Upper lobe of left lung (tissue), 6 donors: Measurements from ENCODE around the gene MED29. TPM values are rescaled to one million over a fixed set of nuclear protein-coding genes. Genes with fewer than 3 reads are reported as not detected.

Source experiments
- ATAC-seq, 2 donors: fragments of 200-7000 bp; cut with Tn5 transposase; one replicate each; pipeline ENCODE4 v1.9.1; 2022; ENCODE audit warnings: mild to moderate bottlenecking in 2 of 2, moderate library complexity in 2 of 2; ENCODE audit not compliant: low FRiP score in 2 of 2
- DNase-seq, 2 donors: peaks; one replicate each; pipeline ENCODE4 v3.0.0-alpha.2; 2019 to 2020
- H3K27ac ChIP-seq, 4 donors: fragments of 200-600 bp; sonication (generic); one replicate each; pipeline ENCODE4 v1.5.1; 2016 to 2019
- H3K27me3 ChIP-seq, 4 donors: fragments of 200-600 bp; sonication (generic); one replicate each; pipeline ENCODE4 v1.5.1; 2017 to 2019
- H3K36me3 ChIP-seq, 4 donors: fragments of 200-600 bp; sonication (generic); one replicate each; pipeline ENCODE4 v1.5.1; 2016 to 2019
- H3K4me1 ChIP-seq, 4 donors: fragments of 200-600 bp; sonication (generic); one replicate each; pipeline ENCODE4 v1.5.1; 2018 to 2019
- H3K4me3 ChIP-seq, 4 donors: fragments of 200-600 bp; sonication (generic); one replicate each; pipeline ENCODE4 v1.5.1; 2017 to 2019; ENCODE audit warnings: mild to moderate bottlenecking in 2 of 4, moderate library complexity in 1 of 4
- H3K9me3 ChIP-seq, 4 donors: fragments of 200-600 bp; sonication (generic); one replicate each; pipeline ENCODE4 v1.5.1; 2018 to 2019
- EP300 ChIP-seq, 4 donors: sonication (generic); formaldehyde crosslinking; IDR thresholded peaks; one replicate each; pipeline ENCODE4 v1.5.1; 2017; ENCODE audit warnings: antibody characterized with exemption in 4 of 4, control low read depth in 2 of 4
- POLR2A ChIP-seq, 4 donors: fragments of 450-650 bp; IDR thresholded peaks; one replicate each; pipeline ENCODE4 v1.5.1; 2016 to 2017; ENCODE audit warnings: antibody characterized with exemption in 4 of 4, mild to moderate bottlenecking in 2 of 4
- POLR2AphosphoS5 ChIP-seq, 2 donors: sonication (generic); formaldehyde crosslinking; IDR thresholded peaks; one replicate each; pipeline ENCODE4 v1.5.1; 2017; ENCODE audit warnings: antibody characterized with exemption in 2 of 2
- WGBS, 2 donors: methylation state at CpG; one replicate each; pipeline ENCODE4 v1.1.5; 2017 to 2018; 5-methylcytosine and 5-hydroxymethylcytosine counted together
- total RNA-seq, 6 donors: library from RNA; depleted of rRNA in 4 of 6; stranded (reverse); fragments of >200 nt in 4 of 6; gene quantifications; one replicate each; pipeline versions ENCODE4 v1.1.0 to v1.2.1, GENCODE V29; 2016 to 2021
- TF ChIP-seq, protein P1 (sequence below), 6 experiments: fragments of 450-650 bp in 4 of 6; fragments of 200-600 bp in 2 of 6; sonication (generic) in 2 of 6; IDR thresholded peaks; one replicate each; pipeline ENCODE4 v1.5.1; 2016 to 2019; ENCODE audit warnings: antibody characterized with exemption in 6 of 6
- donor health status: DM: no; HTN: no; CAD: no; lungs with moderate emphysema.
- donor health status: DM: no; HTN: yes; CAD: no; lungs with severe emphysema.

Gene MED29
- total RNA-seq, 6 donors from 2014 or later: 18.9 to 51.1 (median 33.7) TPM

DNA sequence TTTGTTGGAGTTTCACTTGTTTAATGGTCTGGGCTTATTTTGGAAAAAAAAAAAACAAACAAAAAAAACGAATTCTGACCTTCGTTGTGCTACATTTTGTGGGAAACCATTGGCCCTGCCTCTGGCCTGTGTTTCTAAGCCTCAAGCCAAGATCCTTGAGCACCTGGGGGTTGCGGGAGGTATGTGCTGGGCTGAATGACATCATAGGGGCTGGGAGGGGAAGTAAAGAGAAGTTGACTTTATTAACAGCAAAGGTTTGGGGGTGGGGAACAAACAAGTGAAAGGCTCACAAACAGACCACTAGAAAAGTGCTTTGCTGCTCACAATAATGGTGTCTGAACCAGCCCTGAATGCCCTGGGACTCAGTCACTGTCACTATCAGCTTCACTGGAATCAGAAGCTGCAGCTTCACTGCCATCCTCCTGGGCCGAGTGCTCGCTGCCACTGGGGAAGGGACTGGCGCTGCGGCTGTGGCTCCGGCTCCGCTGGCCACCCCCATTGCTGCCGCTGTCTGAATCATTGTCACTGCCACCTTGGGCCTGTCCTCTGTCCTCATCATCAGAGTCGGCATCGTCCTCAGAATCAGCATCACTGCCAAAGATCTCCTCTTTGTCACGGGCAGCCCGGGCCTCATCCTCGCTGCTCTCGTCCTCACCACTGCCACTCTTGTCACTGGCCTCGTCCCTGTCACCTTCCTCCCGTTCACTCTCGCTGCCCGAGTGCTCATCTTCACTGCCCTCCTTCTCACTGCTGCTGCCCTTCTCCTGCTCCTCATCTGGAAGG is 5.4 kb upstream of the MED29 start:
- peaks cover 8 to 14% (median 11%) of the 10 kb centered on the region in 4 donors for H3K4me1 ChIP-seq
- H3K4me3 ChIP-seq: no peak overlapping the region
- H3K27me3 ChIP-seq: no peaks in the 10 kb centered on the region
- peaks cover 26 to 84% (median 80%) of the 10 kb centered on the region in 4 donors for H3K36me3 ChIP-seq
- no peak for ATAC-seq
- TF ChIP-seq, protein P1, sequence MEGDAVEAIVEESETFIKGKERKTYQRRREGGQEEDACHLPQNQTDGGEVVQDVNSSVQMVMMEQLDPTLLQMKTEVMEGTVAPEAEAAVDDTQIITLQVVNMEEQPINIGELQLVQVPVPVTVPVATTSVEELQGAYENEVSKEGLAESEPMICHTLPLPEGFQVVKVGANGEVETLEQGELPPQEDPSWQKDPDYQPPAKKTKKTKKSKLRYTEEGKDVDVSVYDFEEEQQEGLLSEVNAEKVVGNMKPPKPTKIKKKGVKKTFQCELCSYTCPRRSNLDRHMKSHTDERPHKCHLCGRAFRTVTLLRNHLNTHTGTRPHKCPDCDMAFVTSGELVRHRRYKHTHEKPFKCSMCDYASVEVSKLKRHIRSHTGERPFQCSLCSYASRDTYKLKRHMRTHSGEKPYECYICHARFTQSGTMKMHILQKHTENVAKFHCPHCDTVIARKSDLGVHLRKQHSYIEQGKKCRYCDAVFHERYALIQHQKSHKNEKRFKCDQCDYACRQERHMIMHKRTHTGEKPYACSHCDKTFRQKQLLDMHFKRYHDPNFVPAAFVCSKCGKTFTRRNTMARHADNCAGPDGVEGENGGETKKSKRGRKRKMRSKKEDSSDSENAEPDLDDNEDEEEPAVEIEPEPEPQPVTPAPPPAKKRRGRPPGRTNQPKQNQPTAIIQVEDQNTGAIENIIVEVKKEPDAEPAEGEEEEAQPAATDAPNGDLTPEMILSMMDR (IDR thresholded peaks at IDR 0.05): no peak
- TF ChIP-seq POLR2A (IDR thresholded peaks at IDR 0.05) (no peak), EP300 (IDR thresholded peaks at IDR 0.05) (no peak), POLR2AphosphoS5 (IDR thresholded peaks at IDR 0.05) (no peak)
- peak in 1 of 2 donors; percentile 69 for DNase-seq
- no peak overlapping the region for H3K27ac ChIP-seq
- no peaks in the 10 kb centered on the region for H3K9me3 ChIP-seq
- WGBS, 2 donors: 81 to 82% methylated on average over 20 of the region's 20 CpGs

DNA sequence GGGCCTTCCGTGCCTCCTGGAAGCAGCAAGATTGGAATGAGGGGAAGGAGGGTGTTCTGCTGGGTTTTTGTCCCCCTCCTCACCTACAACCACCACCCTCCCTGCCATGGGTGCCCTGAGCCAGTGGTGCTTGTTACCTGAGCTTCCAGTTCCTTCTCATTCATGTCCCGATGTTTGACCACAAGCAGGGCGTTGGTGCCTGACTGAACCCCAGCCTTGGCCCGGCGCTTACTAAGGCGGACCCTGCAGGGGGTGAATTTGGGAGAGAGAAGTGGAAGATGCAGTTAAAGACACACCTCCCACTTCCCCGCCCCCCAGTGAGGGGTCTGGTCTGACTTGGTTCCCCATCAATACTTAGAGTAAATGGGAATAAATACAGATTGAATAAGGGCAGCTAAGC is 4.6 kb upstream of the MED29 start:
- no peak overlapping the region for H3K27ac ChIP-seq
- H3K36me3 ChIP-seq: peaks cover 19 to 77% (median 73%) of the 10 kb centered on the region in 4 donors
- no peaks in the 10 kb centered on the region for H3K27me3 ChIP-seq
- TF ChIP-seq, protein P1 (IDR thresholded peaks at IDR 0.05): no peak
- no peak for TF ChIP-seq EP300 (IDR thresholded peaks at IDR 0.05)
- no peak for TF ChIP-seq POLR2AphosphoS5 (IDR thresholded peaks at IDR 0.05)
- TF ChIP-seq POLR2A (IDR thresholded peaks at IDR 0.05): no peak
- peaks cover 8 to 15% (median 11%) of the 10 kb centered on the region in 4 donors for H3K4me1 ChIP-seq
- WGBS, 2 donors: 85 to 89% methylated on average over 7 of the region's 7 CpGs
- ATAC-seq (no peak), DNase-seq (no peak)
- no peaks in the 10 kb centered on the region for H3K9me3 ChIP-seq
- no peak overlapping the region for H3K4me3 ChIP-seq

DNA sequence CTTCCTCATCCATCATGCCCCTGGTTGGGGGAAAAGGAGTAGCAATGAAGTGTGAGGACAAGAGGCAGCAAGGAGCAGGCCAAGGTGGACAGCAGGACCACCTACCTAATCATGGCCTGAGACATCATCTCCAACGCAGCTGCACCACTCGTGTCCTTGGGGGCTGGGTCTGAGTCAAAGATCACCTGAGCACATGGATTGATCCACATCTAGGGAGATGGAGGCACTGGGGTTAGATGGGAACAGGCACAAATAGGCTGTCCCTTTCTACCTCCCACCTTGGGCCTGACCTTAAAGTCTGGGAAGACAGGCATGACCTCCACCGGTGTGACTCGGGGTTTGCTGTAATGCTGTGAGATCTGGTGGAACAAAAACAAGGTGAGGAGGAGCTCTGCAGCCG is 2.5 kb upstream of the MED29 start:
- Histone ChIP-seq H3K36me3 (peaks cover 13 to 65% (median 58%) of the 10 kb centered on the region in 4 donors), H3K27ac (no peak overlapping the region), H3K9me3 (no peaks in the 10 kb centered on the region), H3K4me3 (no peak overlapping the region), H3K27me3 (no peaks in the 10 kb centered on the region), H3K4me1 (peaks cover 19 to 27% (median 20%) of the 10 kb centered on the region in 4 donors)
- WGBS, 2 donors: 91 to 95% methylated on average over 5 of the region's 5 CpGs
- TF ChIP-seq EP300 (IDR thresholded peaks at IDR 0.05) (no peak), POLR2AphosphoS5 (IDR thresholded peaks at IDR 0.05) (no peak), POLR2A (IDR thresholded peaks at IDR 0.05) (no peak)
- TF ChIP-seq, protein P1 (IDR thresholded peaks at IDR 0.05): no peak
- no peak for ATAC-seq
- no peak for DNase-seq

DNA sequence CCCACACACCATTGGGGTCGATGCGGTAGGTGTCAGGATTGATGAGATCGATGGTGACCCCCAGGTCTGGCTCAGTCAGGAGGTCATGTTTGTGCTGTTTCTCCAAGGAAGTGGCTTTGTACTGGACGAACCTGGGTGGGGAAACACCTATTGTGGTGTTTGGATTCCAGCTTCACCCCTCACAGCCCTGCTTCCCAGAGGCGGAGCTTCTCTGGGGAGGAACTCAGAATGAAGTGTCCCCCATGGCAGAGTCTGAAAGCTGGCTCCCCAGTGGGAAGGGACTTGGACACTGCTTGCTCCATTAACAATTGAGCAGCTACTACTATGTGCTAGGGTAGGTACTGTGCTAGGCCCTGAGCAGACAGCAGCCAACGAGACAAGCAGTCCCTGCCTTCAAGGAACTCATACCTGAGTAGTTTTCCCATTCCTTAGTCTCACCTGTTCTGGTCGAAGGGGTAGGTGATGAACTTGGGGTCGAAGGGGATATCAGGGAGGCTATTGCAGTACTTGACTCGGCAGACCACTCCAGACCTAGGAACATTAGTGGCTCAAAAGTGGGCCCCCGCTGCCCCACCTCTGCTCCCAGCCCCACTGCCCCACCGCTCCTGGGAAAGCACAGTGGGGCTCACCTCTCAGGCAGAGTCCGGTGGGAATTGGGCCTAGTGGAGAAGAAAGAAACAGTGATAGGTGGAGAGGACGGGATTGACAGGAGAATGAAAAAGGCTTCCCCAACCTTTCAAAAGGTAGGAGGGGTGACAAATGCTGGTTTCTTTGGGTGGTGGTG is 1.4 kb upstream of the MED29 start:
- Histone ChIP-seq H3K4me1 (peaks cover 19 to 27% (median 20%) of the 10 kb centered on the region in 4 donors), H3K27ac (peak overlapping the region; percentile 93 to 100 (median 98)), H3K4me3 (peak overlapping the region; percentile 71 to 87 (median 82)), H3K27me3 (no peaks in the 10 kb centered on the region), H3K36me3 (peaks cover 13 to 63% (median 59%) of the 10 kb centered on the region in 4 donors), H3K9me3 (no peaks in the 10 kb centered on the region)
- no peak for ATAC-seq
- TF ChIP-seq, protein P1 (IDR thresholded peaks at IDR 0.05): no peak
- TF ChIP-seq EP300 (IDR thresholded peaks at IDR 0.05) (no peak), POLR2AphosphoS5 (IDR thresholded peaks at IDR 0.05) (no peak), POLR2A (IDR thresholded peaks at IDR 0.05) (no peak)
- 56 to 65% methylated on average over 13 of the region's 13 CpGs for WGBS, 2 donors
- no peak for DNase-seq
